SK-N-SH (cell line): ENCODE measurements around the gene GATD1. TPM values are rescaled to one million over a fixed set of nuclear protein-coding genes. Genes with fewer than 3 reads are reported as not detected.
A peak's percentile ranks its signal among the peaks of the same experiment; 100 is the strongest.

Experiments used
- CTCF ChIA-PET: fragments of 300-600, 350-600 bp; formaldehyde crosslinking; extraction: SDS; loops from one replicate; lab custom pipeline; 2021; lab: Yijun Ruan, JAX
- POLR2A ChIA-PET: fragments of 350-600 bp; sonication (Branson Sonifier 250); formaldehyde crosslinking; extraction: SDS; loops from one replicate; lab custom pipeline; 2020; ENCODE audit warnings: antibody characterized with exemption, inconsistent platforms; lab: Yijun Ruan, JAX
- DNase-seq: peaks from one replicate; pipeline ENCODE4 v3.0.0; 2012
- H2AFZ ChIP-seq: fragments of 200-600 bp; sonication (generic); 2 replicates; pipeline ENCODE4 v1.8.1; 2016; ENCODE audit warnings: antibody characterized with exemption, mild to moderate bottlenecking, low read depth
- H3F3A ChIP-seq: fragments of 200-600 bp; sonication (generic); replicated peaks from 2 replicates; pipeline ENCODE3; 2016; ENCODE audit warnings: antibody characterized with exemption, mild to moderate bottlenecking; ENCODE audit not compliant: insufficient read depth
- H3K27ac ChIP-seq, 2 experiments: fragments of 200-500 bp in 1 of 2; fragments of 200-600 bp in 1 of 2; sonication (Bioruptor generic) in 1 of 2; sonication (generic), shearing (Covaris generic) in 1 of 2; 2 replicates each; pipeline versions ENCODE4 v1.5.1 to v1.6.1; 2014 to 2016; ENCODE audit warnings: low read depth in 2 of 2, inconsistent platforms in 1 of 2, low read length in 1 of 2, mild to moderate bottlenecking in 1 of 2, mixed read lengths in 1 of 2
- H3K27me3 ChIP-seq: fragments of 200-600 bp; sonication (generic), shearing (Covaris generic); 2 replicates; pipeline ENCODE4 v1.6.1; 2016; ENCODE audit warnings: mixed run types; ENCODE audit not compliant: insufficient read depth
- H3K36me3 ChIP-seq, 2 experiments: fragments of 200-500 bp in 1 of 2; fragments of 200-600 bp in 1 of 2; sonication (Bioruptor generic) in 1 of 2; sonication (generic) in 1 of 2; replicated peaks in 1 of 2; 2 replicates each; pipeline versions ENCODE3 to v1.5.1; 2014 to 2016; ENCODE audit warnings: low read length in 1 of 2, mild to moderate bottlenecking in 1 of 2; ENCODE audit not compliant: insufficient read depth in 2 of 2, control insufficient read depth in 1 of 2
- H3K4me1 ChIP-seq, 2 experiments: fragments of 200-500 bp in 1 of 2; fragments of 200-600 bp in 1 of 2; sonication (Bioruptor generic) in 1 of 2; sonication (generic), shearing (Covaris generic) in 1 of 2; 2 replicates each; pipeline versions ENCODE4 v1.5.1 to v1.6.1; 2014 to 2016; ENCODE audit warnings: low read depth in 1 of 2, low read length in 1 of 2, mixed run types in 1 of 2; ENCODE audit not compliant: insufficient read depth in 2 of 2, control insufficient read depth in 1 of 2
- H3K4me2 ChIP-seq: fragments of 200-600 bp; sonication (generic), shearing (Covaris generic); 2 replicates; pipeline ENCODE4 v1.6.1; 2017; ENCODE audit warnings: mixed run types
- H3K4me3 ChIP-seq, 2 experiments: fragments of 200-500 bp in 1 of 2; fragments of 200-600 bp in 1 of 2; sonication (Bioruptor generic) in 1 of 2; sonication (generic), shearing (Covaris generic) in 1 of 2; 2 replicates each; pipeline versions ENCODE4 v1.5.1 to v1.8.1; 2014 to 2016; ENCODE audit warnings: low read depth in 2 of 2, inconsistent platforms in 1 of 2, low read length in 1 of 2, mild to moderate bottlenecking in 1 of 2, mixed read lengths in 1 of 2, moderate library complexity in 1 of 2
- H3K79me2 ChIP-seq: fragments of 200-600 bp; sonication (generic); 2 replicates; pipeline ENCODE4 v1.8.1; 2017; ENCODE audit warnings: mild to moderate bottlenecking; ENCODE audit not compliant: insufficient read depth
- H3K9ac ChIP-seq: fragments of 200-600 bp; sonication (generic); 2 replicates; pipeline ENCODE4 v1.6.1; 2017; ENCODE audit warnings: mixed run types
- H3K9me2 ChIP-seq: fragments of 200-600 bp; sonication (generic); 2 replicates; pipeline ENCODE4 v1.6.1; 2017; ENCODE audit warnings: mixed run types
- H3K9me3 ChIP-seq: fragments of 200-600 bp; sonication (generic); 2 replicates; pipeline ENCODE4 v1.6.1; 2017; ENCODE audit warnings: mixed run types, mild to moderate bottlenecking, moderate library complexity
- H4K20me1 ChIP-seq: fragments of 200-600 bp; sonication (generic); 2 replicates; pipeline ENCODE4 v1.6.1; 2017; ENCODE audit warnings: mild to moderate bottlenecking, mixed run types; ENCODE audit not compliant: insufficient read depth
- CHD2 ChIP-seq: fragments of 150-350 bp; IDR thresholded peaks from 2 replicates; pipeline ENCODE4 v1.6.1; 2018; ENCODE audit warnings: low read length; ENCODE audit not compliant: partially characterized antibody
- CTCF ChIP-seq: fragments of 200-600 bp; sonication (generic); IDR thresholded peaks from 2 replicates; pipeline ENCODE4 v1.6.1; 2017; ENCODE audit warnings: antibody characterized with exemption, mild to moderate bottlenecking, moderate library complexity
- ELF1 ChIP-seq: IDR thresholded peaks from 2 replicates; pipeline ENCODE4 v1.4.0; 2012
- FOXJ3 ChIP-seq: sonication (generic); formaldehyde crosslinking; IDR thresholded peaks from 2 replicates; pipeline ENCODE4 v1.5.1; 2020; ENCODE audit warnings: mild to moderate bottlenecking, missing genetic modification reagents
- GABPA ChIP-seq: IDR thresholded peaks from 2 replicates; pipeline ENCODE4 v1.4.0; 2012; ENCODE audit warnings: low read depth, mild to moderate bottlenecking
- GATA2 ChIP-seq: sonication (generic); formaldehyde crosslinking; IDR thresholded peaks from 2 replicates; pipeline ENCODE4 v1.5.0; 2020; ENCODE audit warnings: mild to moderate bottlenecking, missing genetic modification reagents
- IRF3 ChIP-seq: fragments of 150-350 bp; IDR thresholded peaks from 2 replicates; pipeline ENCODE4 v1.6.1; 2016; ENCODE audit warnings: mild to moderate bottlenecking, low read depth, low read length
- JUND ChIP-seq: IDR thresholded peaks from 2 replicates; pipeline ENCODE4 v1.4.0; 2012
- MAX ChIP-seq: IDR thresholded peaks from 2 replicates; pipeline ENCODE4 v1.4.0; 2012; ENCODE audit warnings: low read depth
- MEF2A ChIP-seq: IDR thresholded peaks from 2 replicates; pipeline ENCODE4 v1.4.0; 2012; ENCODE audit warnings: low read depth, borderline replicate concordance
- MXI1 ChIP-seq: IDR thresholded peaks from 2 replicates; pipeline ENCODE4 v1.6.1; 2012; ENCODE audit warnings: mild to moderate bottlenecking, low read depth, low read length, improper control_type of control experiment
- NRF1 ChIP-seq: IDR thresholded peaks from 2 replicates; pipeline ENCODE4 v1.6.1; 2012; ENCODE audit warnings: low read depth, mild to moderate bottlenecking, low read length
- PBX3 ChIP-seq: IDR thresholded peaks from 2 replicates; pipeline ENCODE4; 2012
- POLR2AphosphoS5 ChIP-seq: IDR thresholded peaks from 2 replicates; pipeline ENCODE4 v1.6.1; 2012; ENCODE audit warnings: low read depth, low read length
- RAD21 ChIP-seq: IDR thresholded peaks from 2 replicates; pipeline ENCODE4 v1.6.1; 2012; ENCODE audit warnings: mild to moderate bottlenecking, low read length
- RFX5 ChIP-seq: IDR thresholded peaks from 2 replicates; pipeline ENCODE4 v1.6.1; 2012; ENCODE audit warnings: mild to moderate bottlenecking, improper control_type of control experiment, low read length
- TAF1 ChIP-seq: IDR thresholded peaks from 2 replicates; pipeline ENCODE4 v1.6.1; 2012; ENCODE audit warnings: low read depth, mild to moderate bottlenecking, low read length, moderate library complexity, borderline replicate concordance
- TCF12 ChIP-seq: IDR thresholded peaks from 2 replicates; pipeline ENCODE4 v1.4.0; 2012
- USF1 ChIP-seq: IDR thresholded peaks from 2 replicates; pipeline ENCODE4 v1.4.0; 2012; ENCODE audit warnings: low read depth, borderline replicate concordance
- USF2 ChIP-seq: fragments of 150-350 bp; IDR thresholded peaks from 2 replicates; pipeline ENCODE4 v1.6.1; 2017; ENCODE audit warnings: antibody characterized with exemption, low read length, low read depth, borderline replicate concordance
- YY1 ChIP-seq: IDR thresholded peaks from 2 replicates; pipeline ENCODE4 v1.4.0; 2012; ENCODE audit warnings: low read depth, mild to moderate bottlenecking
- ZBTB33 ChIP-seq: IDR thresholded peaks from 2 replicates; pipeline ENCODE4 v1.4.0; 2012; ENCODE audit warnings: low read depth, borderline replicate concordance
- WGBS: methylation state at CpG from one replicate; pipeline ENCODE4 v1.1.6; 2017; ENCODE audit warnings: low lambda C conversion rate; 5-methylcytosine and 5-hydroxymethylcytosine counted together
- polyA plus RNA-seq, 3 experiments: library from polyadenylated mRNA; depleted of rRNA; stranded (reverse); fragments of >200 nt; gene quantifications; 2 replicates each; pipeline ENCODE4 v1.2.3, GENCODE V29; 2012

GATD1 gene
- polyA plus RNA-seq (2012; rRNA removed): 72.9 and 86.2 TPM in 2 replicates
- 27.6 and 32.1 TPM in 2 replicates for polyA plus RNA-seq (2012; cell fraction: cytosol; rRNA removed)
- polyA plus RNA-seq (2012; cell fraction: nucleus; rRNA removed): 562 and 877 TPM in 2 replicates

- CTCF ChIA-PET: interaction anchor here (0.7 to 3.1 kb wide), 5 partner anchors 10 to 411 kb away, joined by 3 to 31 read pairs (median 3); partner anchors contain the start of genes DEAF1, TALDO1 and TMEM80
- H3K9me3 ChIP-seq: no peaks in the 10 kb centered on the region
- peaks cover 11 to 19% of the 10 kb centered on the region in 2 experiments; a peak in 2 of 4 replicates for H3K4me1 ChIP-seq
- peaks cover 41% of the 10 kb centered on the region for H4K20me1 ChIP-seq
- no peaks in the 10 kb centered on the region for H3K9me2 ChIP-seq
- TF ChIP-seq MAX (0 out of 2 replicates have a peak, but pooled peaks have one; percentile 31), CTCF (no peak), ELF1 (no peak), CHD2 (peak; percentile 10), USF2 (peak; percentile 85), TCF12 (no peak), NRF1 (peak; percentile 81), PBX3 (no peak), YY1 (peak; percentile 60; the same call in 1 of the 2 replicates), USF1 (peak; percentile 93), MXI1 (peak; percentile 73), RFX5 (no peak), POLR2AphosphoS5 (peak; percentile 87), IRF3 (no peak), GABPA (no peak), ZBTB33 (no peak), FOXJ3 (no peak), RAD21 (no peak), JUND (no peak), MEF2A (no peak), GATA2 (CRISPR knock-in tag) (no peak), TAF1 (peak; percentile 62; the same call in 1 of the 2 replicates)
- POLR2A ChIA-PET: interaction anchor here (0.9 to 2.8 kb wide), 5 partner anchors 9 to 79 kb away, joined by 3 to 18 read pairs (median 4); partner anchors contain the start of gene CEND1
- H3K36me3 ChIP-seq: peaks cover 0 to 20% of the 10 kb centered on the region in 2 experiments
- peak within 1 kb of the TSS; percentile 22 to 83; a peak in 3 of 4 replicates for H3K27ac ChIP-seq
- 4% methylated on average over 24 of the region's 110 CpGs for WGBS
- peak within 1 kb of the TSS; percentile 98 for H3K4me2 ChIP-seq
- no peaks in the 10 kb centered on the region for H3F3A ChIP-seq
- H2AFZ ChIP-seq: peak within 1 kb of the TSS; percentile 83; the same call in 1 of the 2 replicates
- H3K27me3 ChIP-seq: no peaks in the 10 kb centered on the region
- peaks cover 67% of the 10 kb centered on the region for H3K79me2 ChIP-seq
- H3K4me3 ChIP-seq: peak within 1 kb of the TSS; percentile 85 to 87
- peak; percentile 100 for DNase-seq
- H3K9ac ChIP-seq: peak within 1 kb of the TSS; percentile 87
Measured at GRCh38 chr11:777288-778255, at the start of gene GATD1. GATD1 (minus strand) TSS chr11:777487; CDS start chr11:777462, 25 bp downstream.
